ENCODE results near the gene KDM4B.

Gene KDM4B

GRCh38 chr19:5037936-5038335, 69.0 kb downstream of the KDM4B start:
- peaks cover 26% of the 10 kb centered on the region for H3K4me1 ChIP-seq
- H3K27me3 ChIP-seq = no peaks in the 10 kb centered on the region
- no peaks in the 10 kb centered on the region for H3K9me3 ChIP-seq
- peaks cover 24% of the 10 kb centered on the region for H3K36me3 ChIP-seq
- DNase-seq = peak; percentile 91
- TF ChIP-seq, protein P1, sequence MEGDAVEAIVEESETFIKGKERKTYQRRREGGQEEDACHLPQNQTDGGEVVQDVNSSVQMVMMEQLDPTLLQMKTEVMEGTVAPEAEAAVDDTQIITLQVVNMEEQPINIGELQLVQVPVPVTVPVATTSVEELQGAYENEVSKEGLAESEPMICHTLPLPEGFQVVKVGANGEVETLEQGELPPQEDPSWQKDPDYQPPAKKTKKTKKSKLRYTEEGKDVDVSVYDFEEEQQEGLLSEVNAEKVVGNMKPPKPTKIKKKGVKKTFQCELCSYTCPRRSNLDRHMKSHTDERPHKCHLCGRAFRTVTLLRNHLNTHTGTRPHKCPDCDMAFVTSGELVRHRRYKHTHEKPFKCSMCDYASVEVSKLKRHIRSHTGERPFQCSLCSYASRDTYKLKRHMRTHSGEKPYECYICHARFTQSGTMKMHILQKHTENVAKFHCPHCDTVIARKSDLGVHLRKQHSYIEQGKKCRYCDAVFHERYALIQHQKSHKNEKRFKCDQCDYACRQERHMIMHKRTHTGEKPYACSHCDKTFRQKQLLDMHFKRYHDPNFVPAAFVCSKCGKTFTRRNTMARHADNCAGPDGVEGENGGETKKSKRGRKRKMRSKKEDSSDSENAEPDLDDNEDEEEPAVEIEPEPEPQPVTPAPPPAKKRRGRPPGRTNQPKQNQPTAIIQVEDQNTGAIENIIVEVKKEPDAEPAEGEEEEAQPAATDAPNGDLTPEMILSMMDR (IDR thresholded peaks at IDR 0.05; ENCODE audit: low read depth, low read length) = no peak
- peak overlapping the region; percentile 26; the same call in 1 of the 2 replicates for H3K4me3 ChIP-seq (ENCODE audit: low read depth, low read length)

DNA sequence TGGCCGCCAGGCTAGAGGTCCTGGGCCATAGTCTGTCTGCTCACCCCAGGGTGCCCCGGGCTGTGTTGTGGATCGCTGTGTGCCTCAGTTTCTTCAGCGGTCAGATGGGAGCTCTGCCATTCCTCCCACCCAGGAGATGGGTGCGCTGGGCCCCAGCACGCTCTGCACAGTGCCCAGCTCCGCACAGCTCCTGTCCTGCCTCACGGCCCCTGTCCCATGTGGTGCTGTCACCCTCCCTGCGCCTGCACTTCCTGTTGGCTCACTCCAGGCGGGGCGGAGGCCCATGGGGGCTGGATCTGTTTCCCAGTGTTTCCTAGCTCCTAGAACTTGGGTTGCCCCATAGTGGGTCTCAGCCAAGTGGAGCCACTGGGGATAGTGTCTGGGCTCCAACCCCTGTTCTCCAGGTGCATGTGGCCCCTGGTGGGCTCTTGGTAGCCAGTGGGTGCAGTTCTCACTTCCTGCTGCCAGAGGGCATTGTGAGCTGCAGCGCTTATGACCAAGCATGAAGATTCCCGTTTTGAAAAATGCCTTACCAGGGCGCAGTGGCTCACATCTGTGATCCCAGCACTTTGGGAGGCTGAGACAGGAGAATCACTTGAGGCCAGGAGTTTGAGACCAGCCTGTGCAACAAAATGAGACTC, 69.8 kb downstream of the KDM4B start:
- H3K36me3 ChIP-seq = peaks cover 18% of the 10 kb centered on the region
- DNase-seq = peak; percentile 44
- TF ChIP-seq, protein P1 (IDR thresholded peaks at IDR 0.05; ENCODE audit: low read depth, low read length) = peak; percentile 74

GRCh38 chr19:5039642-5040543, 71.0 kb downstream of the KDM4B start:
- Histone ChIP-seq H3K9me3 (no peaks in the 10 kb centered on the region), H3K4me3 (ENCODE audit: low read depth, low read length) (no peak overlapping the region), H3K27me3 (no peaks in the 10 kb centered on the region), H3K36me3 (peaks cover 16% of the 10 kb centered on the region), H3K4me1 (peaks cover 26% of the 10 kb centered on the region)
- no peak for DNase-seq
- TF ChIP-seq, protein P1 (IDR thresholded peaks at IDR 0.05; ENCODE audit: low read depth, low read length) = no peak

More for the DNA sequence above, 69.8 kb downstream of the KDM4B start:
- H3K9me3 ChIP-seq = no peaks in the 10 kb centered on the region
- H3K27me3 ChIP-seq = no peaks in the 10 kb centered on the region
- no peak overlapping the region for H3K4me3 ChIP-seq (ENCODE audit: low read depth, low read length)
- H3K4me1 ChIP-seq = peaks cover 26% of the 10 kb centered on the region

GRCh38 chr19:5040544-5041167, 71.7 kb downstream of the KDM4B start:
- Histone ChIP-seq H3K27me3 (no peaks in the 10 kb centered on the region), H3K4me1 (peaks cover 26% of the 10 kb centered on the region), H3K9me3 (no peaks in the 10 kb centered on the region), H3K36me3 (peaks cover 16% of the 10 kb centered on the region), H3K4me3 (ENCODE audit: low read depth, low read length) (no peak overlapping the region)
- TF ChIP-seq, protein P1 (IDR thresholded peaks at IDR 0.05; ENCODE audit: low read depth, low read length) = no peak
- DNase-seq = no peak

GRCh38 chr19:5041168-5041912, 72.4 kb downstream of the KDM4B start:
- Histone ChIP-seq H3K4me3 (ENCODE audit: low read depth, low read length) (no peak overlapping the region), H3K9me3 (no peaks in the 10 kb centered on the region), H3K27me3 (no peaks in the 10 kb centered on the region), H3K4me1 (peaks cover 25% of the 10 kb centered on the region), H3K36me3 (peaks cover 16% of the 10 kb centered on the region)
- no peak for DNase-seq
- TF ChIP-seq, protein P1 (IDR thresholded peaks at IDR 0.05; ENCODE audit: low read depth, low read length) = no peak

All from BE2C (cell line).